Measurements from ENCODE around the gene POU4F1. TPM values are rescaled to one million over a fixed set of nuclear protein-coding genes. Genes with fewer than 3 reads are reported as not detected.

Gene POU4F1
- total RNA-seq, 1 donor from 2014 or later = not detected

- no peak for DNase-seq (ENCODE audit: low read depth)
- no peak overlapping the region for H3K4me3 ChIP-seq (ENCODE audit: low read depth, low read length)
- TF ChIP-seq, protein P1, sequence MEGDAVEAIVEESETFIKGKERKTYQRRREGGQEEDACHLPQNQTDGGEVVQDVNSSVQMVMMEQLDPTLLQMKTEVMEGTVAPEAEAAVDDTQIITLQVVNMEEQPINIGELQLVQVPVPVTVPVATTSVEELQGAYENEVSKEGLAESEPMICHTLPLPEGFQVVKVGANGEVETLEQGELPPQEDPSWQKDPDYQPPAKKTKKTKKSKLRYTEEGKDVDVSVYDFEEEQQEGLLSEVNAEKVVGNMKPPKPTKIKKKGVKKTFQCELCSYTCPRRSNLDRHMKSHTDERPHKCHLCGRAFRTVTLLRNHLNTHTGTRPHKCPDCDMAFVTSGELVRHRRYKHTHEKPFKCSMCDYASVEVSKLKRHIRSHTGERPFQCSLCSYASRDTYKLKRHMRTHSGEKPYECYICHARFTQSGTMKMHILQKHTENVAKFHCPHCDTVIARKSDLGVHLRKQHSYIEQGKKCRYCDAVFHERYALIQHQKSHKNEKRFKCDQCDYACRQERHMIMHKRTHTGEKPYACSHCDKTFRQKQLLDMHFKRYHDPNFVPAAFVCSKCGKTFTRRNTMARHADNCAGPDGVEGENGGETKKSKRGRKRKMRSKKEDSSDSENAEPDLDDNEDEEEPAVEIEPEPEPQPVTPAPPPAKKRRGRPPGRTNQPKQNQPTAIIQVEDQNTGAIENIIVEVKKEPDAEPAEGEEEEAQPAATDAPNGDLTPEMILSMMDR (conservative IDR thresholded peaks at IDR 0.05; ENCODE audit: low read depth, low read length) = no peak
Measured at GRCh38 chr13:78607409-78608251, 4.3 kb upstream of the POU4F1 start.

GRCh38 chr13:78606471-78607408, 3.4 kb upstream of the POU4F1 start:
- H3K4me3 ChIP-seq (ENCODE audit: low read depth, low read length) = no peak overlapping the region
- no peak for DNase-seq (ENCODE audit: low read depth)
- TF ChIP-seq, protein P1 (conservative IDR thresholded peaks at IDR 0.05; ENCODE audit: low read depth, low read length) = no peak

DNA sequence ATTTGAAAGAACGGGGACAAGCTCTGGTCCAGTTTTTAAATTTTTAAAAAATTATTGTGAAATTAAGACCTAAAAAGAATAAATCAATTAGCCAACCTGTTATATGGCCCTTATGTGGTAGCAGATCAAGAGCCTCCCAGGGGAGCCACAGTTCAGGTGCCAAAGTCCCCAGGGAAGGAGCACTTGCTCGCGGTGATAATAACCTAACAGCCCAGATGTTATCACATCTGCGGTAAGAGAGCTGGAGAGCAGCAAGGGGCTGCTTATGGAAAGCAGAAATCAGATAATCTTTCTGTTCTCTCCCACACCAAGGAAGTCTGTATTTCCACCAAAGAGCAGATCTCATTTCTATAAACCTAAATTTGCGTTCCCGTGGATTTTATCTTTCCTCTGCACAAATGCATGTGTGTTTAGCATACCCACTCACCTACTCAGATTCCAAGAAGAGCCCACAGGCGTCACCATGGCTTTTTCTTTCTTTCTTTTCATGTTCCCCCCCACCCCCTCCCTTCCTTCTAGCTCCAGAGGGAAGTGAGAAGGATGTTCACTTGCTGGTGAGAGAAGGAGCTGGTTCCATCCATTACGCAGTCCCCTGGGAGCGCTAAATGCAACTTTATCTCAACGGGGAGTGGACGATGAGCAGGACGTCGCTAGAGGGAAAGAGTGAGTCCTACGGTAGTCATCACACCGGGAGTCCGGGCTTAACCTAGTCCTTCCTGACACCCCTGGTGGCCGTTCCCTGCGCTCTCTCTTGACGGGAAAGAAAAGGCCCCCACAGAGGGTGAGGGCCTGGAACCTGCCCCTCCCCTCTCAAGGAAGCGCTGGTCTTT, 1.6 kb upstream of the POU4F1 start:
- TF ChIP-seq, protein P1 (conservative IDR thresholded peaks at IDR 0.05; ENCODE audit: low read depth, low read length) = peak; percentile 10
- DNase-seq (ENCODE audit: low read depth) = no peak
- no peak overlapping the region for H3K4me3 ChIP-seq (ENCODE audit: low read depth, low read length)

DNA sequence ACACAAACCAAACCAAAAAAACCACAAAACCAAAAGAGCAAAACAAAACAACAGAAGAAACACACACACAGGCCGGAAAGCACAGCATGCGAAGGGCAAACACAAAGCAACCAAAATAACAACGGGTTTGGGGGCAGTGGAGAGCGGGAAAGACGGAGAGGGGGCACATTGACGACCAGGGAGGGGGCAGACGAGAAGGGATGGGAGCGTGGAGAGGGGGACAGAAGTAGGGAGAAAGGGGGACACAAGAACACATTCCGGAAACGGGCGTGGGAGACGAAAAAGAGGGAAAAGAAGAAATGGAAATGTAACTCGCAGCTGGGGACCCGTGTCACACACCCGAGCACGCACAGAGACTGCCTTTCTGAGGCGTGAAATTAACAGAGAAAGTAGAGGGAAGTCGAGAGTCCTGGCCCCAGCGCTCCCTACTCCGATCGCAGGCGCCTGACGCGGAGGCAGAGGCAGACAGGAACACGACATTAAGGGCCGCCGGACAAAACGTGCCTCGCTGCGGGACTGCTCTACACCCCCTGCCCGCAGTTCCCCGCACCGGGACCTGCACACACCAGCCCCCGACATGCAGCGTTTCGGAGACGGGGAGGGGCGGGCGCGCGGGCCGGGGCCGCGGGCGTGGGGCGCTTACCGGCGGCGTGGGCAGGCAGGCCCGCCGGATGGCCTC, 652 bp downstream of the POU4F1 start:
- TF ChIP-seq, protein P1 (conservative IDR thresholded peaks at IDR 0.05; ENCODE audit: low read depth, low read length) = no peak
- H3K4me3 ChIP-seq (ENCODE audit: low read depth, low read length) = no peak overlapping the region
- no peak for DNase-seq (ENCODE audit: low read depth)

DNA sequence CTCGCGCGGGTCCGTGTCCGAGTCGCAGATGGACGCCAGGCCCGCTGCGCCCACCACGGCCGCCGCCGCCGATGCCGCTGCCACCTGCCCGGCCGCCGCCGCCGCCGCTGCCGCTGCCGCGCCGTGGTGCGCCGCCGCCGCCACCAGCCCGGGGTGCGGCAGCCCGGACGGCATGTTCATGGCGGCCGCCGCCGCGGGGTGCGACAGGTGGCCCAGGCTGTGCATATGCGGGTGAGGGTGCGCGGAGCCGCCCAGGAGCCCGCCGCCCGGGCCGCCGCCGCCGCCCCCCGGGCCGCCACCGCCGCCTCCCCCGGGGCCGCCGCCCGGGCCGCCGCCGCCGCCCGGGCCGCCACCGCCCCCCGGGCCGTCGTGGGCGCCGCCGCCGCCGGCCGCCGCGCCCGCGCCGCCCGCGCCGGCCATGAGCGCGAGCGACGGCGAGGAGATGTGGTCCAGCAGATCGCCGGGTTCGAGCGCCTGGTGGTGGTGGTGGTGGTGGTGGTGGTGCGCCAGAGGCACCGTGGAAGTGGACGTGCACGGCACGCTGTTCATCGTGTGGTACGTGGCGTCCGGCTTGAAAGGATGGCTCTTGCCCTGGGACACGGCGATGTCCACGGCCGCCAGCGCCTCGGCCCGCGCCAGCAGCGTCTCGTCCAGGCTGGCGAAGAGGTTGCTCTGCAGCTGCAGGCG, 1.3 kb downstream of the POU4F1 start:
- no peak for DNase-seq (ENCODE audit: low read depth)
- TF ChIP-seq, protein P1 (conservative IDR thresholded peaks at IDR 0.05; ENCODE audit: low read depth, low read length) = no peak
- H3K4me3 ChIP-seq (ENCODE audit: low read depth, low read length) = no peak overlapping the region
